BE2C (cell line): Measurements from ENCODE around the gene CRYBG2.
A peak's percentile ranks its signal among the peaks of the same experiment; 100 is the strongest.

Experiments used
- DNase-seq: peaks from one replicate; pipeline ENCODE4 v3.0.0-alpha.2; 2020
- H3K27me3 ChIP-seq: fragments of 250-450 bp; sonication (Bioruptor Pico); 2 replicates; pipeline ENCODE4 v1.5.1; 2020; ENCODE audit warnings: mild to moderate bottlenecking
- H3K36me3 ChIP-seq: fragments of 250-450 bp; sonication (Bioruptor Pico); 2 replicates; pipeline ENCODE4 v1.5.1; 2020; ENCODE audit warnings: mild to moderate bottlenecking
- H3K4me1 ChIP-seq: fragments of 250-450 bp; sonication (Bioruptor Pico); 2 replicates; pipeline ENCODE4 v1.5.1; 2020
- H3K4me3 ChIP-seq: 2 replicates; pipeline ENCODE4 v1.5.1; 2011; ENCODE audit warnings: low read depth, low read length
- H3K9me3 ChIP-seq: fragments of 250-450 bp; sonication (Bioruptor Pico); 2 replicates; pipeline ENCODE4 v1.5.1; 2020
- CTCF ChIP-seq: IDR thresholded peaks from 2 replicates; pipeline ENCODE4 v1.5.1; 2012; ENCODE audit warnings: mild to moderate bottlenecking, low read depth, low read length

Gene CRYBG2

GRCh38 chr1:26288311-26288941 lies 65.5 kb downstream of the CRYBG2 start:
- no peaks in the 10 kb centered on the region for H3K9me3 ChIP-seq
- no peaks in the 10 kb centered on the region for H3K4me1 ChIP-seq
- no peak for DNase-seq
- H3K27me3 ChIP-seq = no peaks in the 10 kb centered on the region
- no peak overlapping the region for H3K4me3 ChIP-seq
- H3K36me3 ChIP-seq = no peaks in the 10 kb centered on the region
- TF ChIP-seq CTCF = no peak

GRCh38 chr1:26287811-26288210 lies 66.1 kb downstream of the CRYBG2 start:
- no peaks in the 10 kb centered on the region for H3K9me3 ChIP-seq
- DNase-seq = no peak
- no peak overlapping the region for H3K4me3 ChIP-seq
- H3K4me1 ChIP-seq = no peaks in the 10 kb centered on the region
- no peaks in the 10 kb centered on the region for H3K27me3 ChIP-seq
- H3K36me3 ChIP-seq = no peaks in the 10 kb centered on the region
- no peak for TF ChIP-seq CTCF

GRCh38 chr1:26287033-26287711 lies 66.8 kb downstream of the CRYBG2 start:
- Histone ChIP-seq H3K4me1 (no peaks in the 10 kb centered on the region), H3K4me3 (no peak overlapping the region), H3K9me3 (no peaks in the 10 kb centered on the region), H3K36me3 (no peaks in the 10 kb centered on the region), H3K27me3 (no peaks in the 10 kb centered on the region)
- DNase-seq = no peak
- no peak for TF ChIP-seq CTCF

- no peaks in the 10 kb centered on the region for H3K4me1 ChIP-seq
- H3K9me3 ChIP-seq = no peaks in the 10 kb centered on the region
- no peaks in the 10 kb centered on the region for H3K36me3 ChIP-seq
- no peak for DNase-seq
- TF ChIP-seq CTCF = no peak
- no peaks in the 10 kb centered on the region for H3K27me3 ChIP-seq
- no peak overlapping the region for H3K4me3 ChIP-seq
Measured at GRCh38 chr1:26286064-26286416, 67.9 kb downstream of the CRYBG2 start.

GRCh38 chr1:26285366-26286063 lies 68.4 kb downstream of the CRYBG2 start:
- TF ChIP-seq CTCF = peak; percentile 44

More at GRCh38 chr1:26285366-26286063, 68.4 kb downstream of the CRYBG2 start:
- H3K4me1 ChIP-seq = no peaks in the 10 kb centered on the region
- no peaks in the 10 kb centered on the region for H3K9me3 ChIP-seq
- no peaks in the 10 kb centered on the region for H3K36me3 ChIP-seq
- H3K27me3 ChIP-seq = no peaks in the 10 kb centered on the region
- no peak overlapping the region for H3K4me3 ChIP-seq
- peak; percentile 53 for DNase-seq
